Measurements from ENCODE around the gene ATP1A3.
A peak's percentile ranks its signal among the peaks of the same experiment; 100 is the strongest.
"Not testable (repeated sequence)": the region's sequence is repeated elsewhere in the genome, so short reads cannot be mapped to it uniquely, and the experiment has no call there.

ATP1A3 gene

DNA sequence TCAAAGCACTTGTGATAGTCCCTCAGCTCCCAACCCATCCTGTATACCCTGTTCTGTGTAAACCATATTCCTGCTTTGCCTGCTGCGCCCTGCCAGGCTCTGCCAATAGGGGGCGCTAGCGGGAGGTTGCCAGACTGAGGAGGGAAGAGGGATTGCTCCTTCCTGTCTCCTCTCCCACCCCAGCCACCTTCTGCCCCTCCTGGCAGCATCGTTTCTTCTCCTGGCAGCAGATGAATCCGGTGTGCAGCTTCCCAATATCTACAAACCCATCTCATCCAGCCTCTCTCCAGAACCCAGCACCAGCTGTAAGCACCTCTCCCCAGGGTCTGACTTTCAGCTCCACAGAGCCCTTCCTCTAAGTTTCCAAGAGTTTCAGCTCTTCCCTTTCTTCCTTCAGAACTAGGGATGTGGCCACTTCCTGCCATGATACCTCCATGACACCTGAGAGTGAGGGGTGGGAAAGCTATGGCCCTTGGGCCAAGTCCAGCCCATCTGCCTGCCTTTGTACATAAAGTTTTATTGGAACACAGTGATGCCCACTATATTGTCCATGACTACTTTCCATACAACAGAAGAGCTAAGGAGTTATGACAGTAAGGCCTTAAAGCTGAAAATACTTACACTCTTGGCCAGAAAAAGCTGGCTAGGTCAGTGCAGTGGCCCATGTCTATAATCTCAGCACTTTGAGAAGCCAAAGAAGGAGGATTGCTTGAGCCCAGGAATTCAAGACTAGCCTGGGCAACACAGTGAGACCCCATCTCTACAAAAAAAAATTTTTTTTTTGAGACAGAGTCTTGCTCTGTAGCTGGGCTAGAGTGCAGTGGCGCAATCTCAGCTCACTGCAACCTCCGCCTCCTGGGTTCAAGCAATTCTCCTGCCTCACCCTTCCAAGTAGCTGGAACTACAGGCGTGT is 34.5 kb upstream of the ATP1A3 start:
- H3K4me3 ChIP-seq (ENCODE audit: low read length): peak overlapping the region; percentile 52
- no peaks in the 10 kb centered on the region for H3K27me3 ChIP-seq (ENCODE audit: insufficient read depth, low read length)
- no peak overlapping the region for H3K27ac ChIP-seq (ENCODE audit: low read depth, low read length)
- H3K36me3 ChIP-seq (ENCODE audit: insufficient read depth, low read length): peaks cover 12% of the 10 kb centered on the region
- H3K9ac ChIP-seq (ENCODE audit: low read depth, low read length): 0 out of 2 replicates have a peak overlapping the region, but pooled peaks have one; percentile 9
- no peaks in the 10 kb centered on the region for H3K9me3 ChIP-seq (ENCODE audit: insufficient read depth, low read depth, low read length)
- WGBS: 70% methylated on average over 6 of the region's 8 CpGs
- peaks cover 11% of the 10 kb centered on the region for H3K4me1 ChIP-seq (ENCODE audit: insufficient read depth, low read length)

DNA sequence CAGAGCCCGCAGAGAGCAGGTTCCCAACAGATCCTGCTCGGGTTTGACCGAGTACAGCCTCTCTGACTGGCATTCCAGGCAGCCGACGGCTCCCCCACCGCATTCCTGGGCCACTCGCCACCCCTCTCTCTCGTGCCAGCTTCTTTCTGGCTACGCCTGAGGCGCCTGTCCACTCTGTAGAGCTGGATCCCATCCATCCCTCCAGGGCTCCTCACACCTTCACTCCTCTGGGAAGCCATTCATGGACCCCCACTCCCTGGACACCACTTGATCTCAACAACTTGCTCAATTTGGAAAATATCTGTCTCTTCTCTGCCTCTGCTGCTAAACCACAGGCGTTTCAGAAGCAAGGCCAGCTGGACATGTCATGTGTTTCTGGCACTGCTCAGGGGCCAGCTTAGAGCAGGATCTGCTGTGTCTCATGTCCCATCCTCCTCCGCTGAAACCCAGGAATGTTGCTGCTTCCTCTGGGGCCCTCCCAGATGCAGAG is 30.6 kb upstream of the ATP1A3 start:
- Histone ChIP-seq H3K36me3 (ENCODE audit: insufficient read depth, low read length) (peaks cover 20% of the 10 kb centered on the region), H3K4me3 (ENCODE audit: low read length) (no peak overlapping the region), H3K4me1 (ENCODE audit: insufficient read depth, low read length) (no peaks in the 10 kb centered on the region), H3K27me3 (ENCODE audit: insufficient read depth, low read length) (no peaks in the 10 kb centered on the region), H3K9me3 (ENCODE audit: insufficient read depth, low read depth, low read length) (no peaks in the 10 kb centered on the region), H3K9ac (ENCODE audit: low read depth, low read length) (no peak overlapping the region), H3K27ac (ENCODE audit: low read depth, low read length) (no peak overlapping the region)
- WGBS: 94% methylated on average over 12 of the region's 12 CpGs

DNA sequence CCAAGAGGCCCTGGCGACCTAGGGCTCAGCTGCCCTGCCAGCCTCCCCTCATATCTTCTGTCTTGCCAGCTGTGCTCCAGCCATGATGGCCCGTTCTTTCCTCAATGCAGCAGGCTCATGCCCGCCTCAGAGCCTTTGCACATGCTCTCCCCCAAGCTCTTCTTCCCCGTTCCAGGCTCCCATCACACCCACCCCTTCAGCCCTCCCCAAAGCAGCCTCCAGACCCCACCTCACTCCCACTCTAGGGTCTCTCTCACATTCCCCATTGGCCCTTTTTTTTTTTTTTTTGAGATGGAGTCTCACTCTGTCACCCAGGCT is 29.9 kb upstream of the ATP1A3 start:
- Histone ChIP-seq H3K9ac (ENCODE audit: low read depth, low read length) (no peak overlapping the region), H3K27ac (ENCODE audit: low read depth, low read length) (no peak overlapping the region), H3K4me3 (ENCODE audit: low read length) (no peak overlapping the region), H3K9me3 (ENCODE audit: insufficient read depth, low read depth, low read length) (no peaks in the 10 kb centered on the region), H3K27me3 (ENCODE audit: insufficient read depth, low read length) (no peaks in the 10 kb centered on the region), H3K36me3 (ENCODE audit: insufficient read depth, low read length) (peaks cover 20% of the 10 kb centered on the region), H3K4me1 (ENCODE audit: insufficient read depth, low read length) (no peaks in the 10 kb centered on the region)
- WGBS: 83% methylated on average over 4 of the region's 4 CpGs

DNA sequence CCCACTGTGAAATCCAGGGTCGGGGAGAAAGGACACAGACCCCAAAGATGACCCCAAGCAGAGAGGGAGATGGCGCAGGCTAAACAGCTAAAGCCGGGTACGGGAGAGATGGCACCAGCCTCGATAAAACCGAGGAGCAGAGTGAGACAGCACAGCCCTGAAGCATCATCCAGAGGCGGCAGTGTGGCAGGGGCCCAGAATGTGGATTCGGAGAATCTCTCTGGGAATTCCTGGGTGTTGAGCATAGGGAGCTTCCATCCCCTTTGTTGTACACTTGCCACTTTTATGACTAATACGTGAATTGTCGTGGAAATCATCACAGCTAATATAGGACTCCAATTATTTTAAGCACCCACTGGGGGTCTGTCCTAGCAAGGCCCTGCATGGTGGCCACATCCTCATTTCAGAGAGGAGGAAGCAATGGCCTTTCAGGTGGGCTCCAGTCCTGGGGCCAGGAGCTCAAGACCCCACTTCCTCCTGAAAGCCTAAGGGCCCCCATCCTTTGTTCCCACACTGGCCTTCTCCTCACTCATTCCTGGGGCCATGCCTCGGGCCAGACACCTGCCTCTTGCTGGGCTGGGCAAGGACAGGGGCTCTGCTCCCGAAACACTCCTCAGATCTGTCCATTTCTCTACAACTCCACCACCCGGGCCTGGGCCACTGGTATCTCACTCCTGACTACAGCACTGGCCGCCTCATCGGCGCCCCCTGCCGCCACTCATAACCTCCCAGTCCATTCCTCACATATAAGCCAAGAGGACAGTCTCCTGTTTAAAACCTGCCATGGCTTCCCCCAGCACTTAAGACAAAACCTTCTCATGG is 29.3 kb upstream of the ATP1A3 start:
- H3K27ac ChIP-seq (ENCODE audit: low read depth, low read length): no peak overlapping the region
- H3K36me3 ChIP-seq (ENCODE audit: insufficient read depth, low read length): peaks cover 20% of the 10 kb centered on the region
- H3K9ac ChIP-seq (ENCODE audit: low read depth, low read length): no peak overlapping the region
- H3K9me3 ChIP-seq (ENCODE audit: insufficient read depth, low read depth, low read length): no peaks in the 10 kb centered on the region
- WGBS: 77% methylated on average over 17 of the region's 17 CpGs
- no peaks in the 10 kb centered on the region for H3K4me1 ChIP-seq (ENCODE audit: insufficient read depth, low read length)
- H3K4me3 ChIP-seq (ENCODE audit: low read length): no peak overlapping the region
- no peaks in the 10 kb centered on the region for H3K27me3 ChIP-seq (ENCODE audit: insufficient read depth, low read length)

DNA sequence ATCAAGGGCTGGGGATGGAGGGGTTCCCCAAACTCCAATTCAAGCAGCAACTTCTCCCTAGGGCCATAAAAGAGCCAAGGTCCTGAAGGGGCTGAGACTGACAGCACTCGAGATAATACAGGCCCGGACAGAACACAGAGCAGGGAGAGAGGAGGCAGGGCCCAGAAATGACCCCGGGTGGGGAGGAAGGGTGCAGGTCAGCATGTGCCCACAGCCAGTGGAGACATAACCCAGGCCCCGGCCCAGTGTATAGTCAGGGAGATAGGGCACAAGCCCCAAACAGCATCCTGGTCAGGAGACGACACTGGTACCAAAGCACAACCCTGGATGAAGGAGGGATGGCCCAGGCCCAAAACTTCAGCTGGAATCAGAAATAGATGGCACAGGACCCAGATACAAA is 28.6 kb upstream of the ATP1A3 start:
- Histone ChIP-seq H3K36me3 (ENCODE audit: insufficient read depth, low read length) (peaks cover 20% of the 10 kb centered on the region), H3K27me3 (ENCODE audit: insufficient read depth, low read length) (no peaks in the 10 kb centered on the region), H3K9me3 (ENCODE audit: insufficient read depth, low read depth, low read length) (no peaks in the 10 kb centered on the region), H3K4me3 (ENCODE audit: low read length) (no peak overlapping the region), H3K27ac (ENCODE audit: low read depth, low read length) (no peak overlapping the region), H3K4me1 (ENCODE audit: insufficient read depth, low read length) (no peaks in the 10 kb centered on the region), H3K9ac (ENCODE audit: low read depth, low read length) (no peak overlapping the region)
- WGBS: 91% methylated on average over 5 of the region's 5 CpGs

DNA sequence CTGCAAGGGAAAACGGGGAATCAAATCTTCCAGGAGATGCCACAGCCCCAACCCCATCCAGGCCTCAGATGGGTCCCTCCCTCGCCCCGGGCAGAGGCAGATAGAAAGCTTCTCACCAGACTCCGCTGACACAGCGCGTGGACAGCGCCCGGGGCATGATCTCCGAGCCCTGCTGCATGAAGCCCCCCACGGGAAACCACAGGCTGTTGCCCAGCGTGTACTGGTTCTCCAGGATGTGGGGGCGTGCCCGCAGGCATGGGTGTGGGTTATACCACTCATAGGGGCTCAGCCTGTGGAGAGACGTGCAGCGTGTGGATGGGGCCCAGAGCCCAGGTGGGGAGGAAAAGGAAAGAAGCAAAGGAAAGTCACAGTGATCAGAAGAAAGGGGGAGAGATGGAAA is 27.2 kb upstream of the ATP1A3 start:
- Histone ChIP-seq H3K4me1 (ENCODE audit: insufficient read depth, low read length) (no peaks in the 10 kb centered on the region), H3K4me3 (ENCODE audit: low read length) (no peak overlapping the region), H3K36me3 (ENCODE audit: insufficient read depth, low read length) (peaks cover 20% of the 10 kb centered on the region), H3K27ac (ENCODE audit: low read depth, low read length) (no peak overlapping the region), H3K27me3 (ENCODE audit: insufficient read depth, low read length) (no peaks in the 10 kb centered on the region), H3K9ac (ENCODE audit: low read depth, low read length) (no peak overlapping the region), H3K9me3 (ENCODE audit: insufficient read depth, low read depth, low read length) (no peaks in the 10 kb centered on the region)
- WGBS: 94% methylated on average over 15 of the region's 15 CpGs

DNA sequence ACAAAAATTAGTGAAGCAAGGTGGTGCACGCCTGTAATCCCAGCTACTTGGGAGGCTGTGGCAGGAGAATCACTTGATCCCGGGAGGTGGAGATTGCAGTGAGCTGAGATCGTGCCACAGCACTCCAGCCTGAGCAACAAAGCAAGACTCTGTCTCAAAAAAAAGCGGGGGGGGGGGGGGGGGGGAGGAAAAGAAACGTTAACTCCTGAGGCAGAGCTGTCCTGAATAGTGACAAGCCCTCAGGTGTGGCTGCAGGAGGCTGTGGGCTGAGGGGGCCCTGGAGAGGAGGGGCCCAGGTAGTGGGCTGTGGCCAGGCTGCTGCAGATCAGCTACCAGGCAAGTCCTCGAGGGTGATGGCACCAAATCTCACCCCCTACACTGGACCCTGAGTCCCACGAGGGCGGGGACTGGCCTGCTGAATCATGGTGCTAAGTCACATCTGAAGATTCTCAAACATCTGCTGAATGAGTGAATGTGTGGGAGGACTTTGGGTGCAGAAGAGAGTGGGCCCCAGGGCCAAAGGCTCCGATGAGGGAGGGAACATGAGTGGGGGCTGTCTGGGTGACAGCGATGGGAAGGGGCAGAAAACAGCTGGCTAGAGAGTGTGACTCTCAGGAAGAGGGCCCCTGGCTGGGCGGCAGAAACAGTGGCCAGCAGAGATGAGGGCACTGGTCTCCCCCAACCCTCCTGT is 24.6 kb upstream of the ATP1A3 start:
- Histone ChIP-seq H3K9ac (ENCODE audit: low read depth, low read length) (no peak overlapping the region), H3K27ac (ENCODE audit: low read depth, low read length) (no peak overlapping the region), H3K4me1 (ENCODE audit: insufficient read depth, low read length) (no peaks in the 10 kb centered on the region), H3K27me3 (ENCODE audit: insufficient read depth, low read length) (no peaks in the 10 kb centered on the region), H3K9me3 (ENCODE audit: insufficient read depth, low read depth, low read length) (no peaks in the 10 kb centered on the region), H3K4me3 (ENCODE audit: low read length) (no peak overlapping the region), H3K36me3 (ENCODE audit: insufficient read depth, low read length) (peaks cover 16% of the 10 kb centered on the region)
- WGBS: 96% methylated on average over 9 of the region's 11 CpGs

DNA sequence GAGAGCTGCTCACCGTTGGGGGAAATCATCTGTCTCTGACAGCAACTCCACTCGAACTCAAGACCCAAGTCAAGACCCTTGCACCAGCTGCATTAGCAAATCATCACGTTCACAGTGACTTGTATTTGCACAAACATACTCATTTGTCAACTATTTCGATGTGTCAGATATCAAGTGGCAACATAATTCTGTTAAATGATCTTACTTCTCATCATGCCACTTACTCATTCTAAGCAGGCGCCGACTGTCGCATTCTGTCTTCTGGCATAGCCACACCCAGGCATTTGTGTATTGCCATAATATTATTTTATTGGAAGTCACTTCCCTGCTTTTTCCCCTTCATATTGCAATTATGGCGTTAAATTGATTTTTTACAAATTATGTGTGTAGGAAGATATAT is 23.0 kb upstream of the ATP1A3 start:
- Histone ChIP-seq H3K27me3 (ENCODE audit: insufficient read depth, low read length) (no peaks in the 10 kb centered on the region), H3K9ac (ENCODE audit: low read depth, low read length) (no peak overlapping the region), H3K4me3 (ENCODE audit: low read length) (no peak overlapping the region), H3K9me3 (ENCODE audit: insufficient read depth, low read depth, low read length) (no peaks in the 10 kb centered on the region), H3K4me1 (ENCODE audit: insufficient read depth, low read length) (no peaks in the 10 kb centered on the region), H3K27ac (ENCODE audit: low read depth, low read length) (no peak overlapping the region), H3K36me3 (ENCODE audit: insufficient read depth, low read length) (peaks cover 16% of the 10 kb centered on the region; the same call in 1 of the 2 replicates)
- WGBS: 95% methylated on average over 8 of the region's 8 CpGs

DNA sequence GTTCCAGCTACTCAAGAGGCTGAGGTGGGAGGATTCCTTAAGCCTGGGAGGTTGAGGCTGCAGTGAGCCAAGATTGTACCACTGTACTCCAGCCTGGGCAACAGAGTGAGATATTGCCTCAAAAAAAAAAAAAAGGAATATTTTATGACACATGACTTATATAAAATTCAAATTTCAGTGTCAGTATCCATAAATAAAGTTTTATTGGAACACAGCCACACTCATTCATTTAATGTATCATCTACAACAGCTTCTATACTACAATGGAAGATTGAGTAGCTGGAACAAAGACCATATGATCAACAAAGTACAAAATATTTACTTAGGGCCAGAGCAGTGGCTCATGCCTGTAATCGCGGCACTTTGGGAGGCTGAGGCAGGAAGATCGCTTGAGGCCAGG is 18.7 kb upstream of the ATP1A3 start:
- not testable (repeated sequence) for H3K27ac ChIP-seq (ENCODE audit: low read depth, low read length); H3K36me3 ChIP-seq (ENCODE audit: insufficient read depth, low read length); H3K27me3 ChIP-seq (ENCODE audit: insufficient read depth, low read length); H3K9me3 ChIP-seq (ENCODE audit: insufficient read depth, low read depth, low read length); H3K4me1 ChIP-seq (ENCODE audit: insufficient read depth, low read length); H3K4me3 ChIP-seq (ENCODE audit: low read length); H3K9ac ChIP-seq (ENCODE audit: low read depth, low read length)
- WGBS: 100% methylated on average over 3 of the region's 3 CpGs

DNA sequence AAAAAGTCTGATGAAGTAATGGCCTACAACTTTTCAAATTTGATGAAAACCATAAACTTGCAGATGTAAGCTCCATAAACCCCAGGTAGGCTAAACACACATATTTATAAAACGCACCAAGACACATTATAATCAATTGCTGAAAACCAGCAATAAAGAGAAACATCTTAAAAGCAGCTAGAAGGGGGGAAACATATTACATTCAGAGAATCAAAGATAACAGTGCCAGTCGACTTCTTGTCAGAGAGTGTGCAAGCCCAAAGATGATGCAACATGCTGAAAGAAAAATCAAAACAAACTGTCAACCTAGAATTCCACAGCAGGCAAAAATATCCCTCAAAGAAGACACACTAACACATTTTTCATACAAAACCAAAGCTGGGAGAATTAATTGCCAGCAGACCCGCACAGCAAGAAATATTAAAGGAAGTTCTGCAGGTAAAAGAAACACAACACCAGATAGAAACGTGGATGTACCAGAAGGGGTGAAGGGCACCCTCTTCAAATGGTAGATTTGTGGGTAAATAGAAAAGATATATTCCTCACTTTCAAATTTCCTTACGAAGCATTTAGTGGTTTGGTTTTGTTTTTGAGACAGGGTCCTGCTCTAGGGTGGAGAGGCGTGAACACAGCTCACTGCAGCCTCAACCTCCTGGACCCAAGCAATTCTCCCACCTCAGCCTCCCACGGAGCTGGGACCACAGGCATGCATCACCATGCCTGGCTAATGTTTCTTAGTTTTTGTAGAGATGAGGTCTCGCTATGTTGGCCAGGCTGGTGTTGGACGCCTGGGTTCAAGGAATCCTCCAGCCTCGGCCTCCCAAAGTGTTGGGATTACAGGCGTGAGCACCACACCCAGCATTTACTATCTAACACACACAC is 16.5 kb upstream of the ATP1A3 start:
- Histone ChIP-seq H3K27me3 (ENCODE audit: insufficient read depth, low read length) (no peaks in the 10 kb centered on the region), H3K27ac (ENCODE audit: low read depth, low read length) (no peak overlapping the region), H3K9me3 (ENCODE audit: insufficient read depth, low read depth, low read length) (no peaks in the 10 kb centered on the region), H3K36me3 (ENCODE audit: insufficient read depth, low read length) (no peaks in the 10 kb centered on the region), H3K9ac (ENCODE audit: low read depth, low read length) (no peak overlapping the region), H3K4me3 (ENCODE audit: low read length) (no peak overlapping the region), H3K4me1 (ENCODE audit: insufficient read depth, low read length) (no peaks in the 10 kb centered on the region)
- whole genome bisulfite sequencing: 91% methylated on average over 10 of the region's 11 CpGs

Data from HUES64 (cell line).